Activated naive CD8-positive, alpha-beta T cell treated with anti-CD3 and anti-CD28 coated beads, Interleukin-2, amount 50 U/mL, for 16 hours (primary cell): ENCODE measurements around the gene LRP5.
A peak's percentile ranks its signal among the peaks of the same experiment; 100 is the strongest.

ENCODE experiments used
- DNase-seq: peaks from one replicate; pipeline ENCODE4 v3.0.0-alpha.2; 2020; ENCODE audit warnings: low read depth, low spot score

The LRP5 gene

DNA sequence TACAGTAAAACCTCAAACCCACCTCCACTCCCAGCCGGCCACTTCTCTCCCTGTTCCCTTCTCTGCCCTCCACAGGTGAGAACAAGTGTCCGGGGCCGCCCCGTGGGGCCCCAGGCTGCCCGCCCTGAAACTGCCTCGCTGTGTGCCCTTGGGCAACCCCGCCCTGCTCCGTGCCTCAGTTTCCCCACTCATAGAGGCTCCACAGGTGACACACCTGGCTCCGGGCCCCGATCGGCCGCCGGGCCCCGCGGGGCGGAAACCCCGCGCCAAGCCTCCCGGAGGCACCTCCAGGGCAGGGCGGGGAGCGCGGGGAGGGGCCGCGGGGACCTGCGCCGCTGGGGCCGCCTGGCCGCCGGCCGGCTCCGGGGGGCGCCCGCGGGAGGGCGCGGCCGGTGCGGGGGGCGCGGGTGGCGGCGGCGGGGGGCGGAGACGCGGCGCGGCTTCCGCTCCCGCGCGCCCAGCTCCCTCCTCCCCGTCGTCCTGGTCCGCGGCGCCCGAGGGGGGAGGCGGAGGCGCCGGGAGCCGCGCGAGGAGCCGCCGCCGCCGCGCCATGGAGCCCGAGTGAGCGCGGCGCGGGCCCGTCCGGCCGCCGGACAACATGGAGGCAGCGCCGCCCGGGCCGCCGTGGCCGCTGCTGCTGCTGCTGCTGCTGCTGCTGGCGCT is at the start of gene LRP5:
Gene LRP5 (plus strand): TSS at position 475 of the 663 bp plus-strand sequence. CDS start 124 bp downstream, at position 599.
- DNase-seq, result no peak

DNA sequence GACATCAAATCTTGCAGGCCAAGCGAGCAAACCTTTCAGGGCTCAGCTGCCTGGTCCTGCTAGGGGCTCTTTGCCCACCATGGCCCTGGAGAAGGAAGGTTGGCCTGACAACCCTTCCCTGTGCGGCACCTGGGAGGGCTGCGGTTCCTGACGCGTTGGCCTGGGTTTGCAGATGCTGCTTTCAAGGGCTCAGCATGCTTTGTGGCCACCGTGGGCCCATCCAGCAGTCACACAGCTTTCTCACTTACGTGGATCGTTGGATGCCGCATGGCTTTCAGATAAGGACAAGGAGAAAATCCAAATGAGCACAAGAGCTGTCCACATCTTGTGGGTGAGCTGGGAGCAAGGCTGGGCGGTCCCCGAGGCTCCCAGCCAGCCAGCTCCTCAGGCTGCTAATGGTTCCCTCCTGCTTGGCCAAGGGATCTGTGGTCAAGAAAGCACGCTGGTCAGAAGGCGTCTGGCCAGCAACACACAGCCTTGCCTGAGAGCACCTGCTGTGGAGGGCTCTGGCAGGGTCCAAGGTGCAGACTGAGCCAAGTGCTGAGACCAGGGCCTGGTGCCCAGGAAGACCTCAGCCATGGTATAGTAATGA is 48.9 kb upstream of the LRP5 start:
- DNase-seq, result no peak

DNA sequence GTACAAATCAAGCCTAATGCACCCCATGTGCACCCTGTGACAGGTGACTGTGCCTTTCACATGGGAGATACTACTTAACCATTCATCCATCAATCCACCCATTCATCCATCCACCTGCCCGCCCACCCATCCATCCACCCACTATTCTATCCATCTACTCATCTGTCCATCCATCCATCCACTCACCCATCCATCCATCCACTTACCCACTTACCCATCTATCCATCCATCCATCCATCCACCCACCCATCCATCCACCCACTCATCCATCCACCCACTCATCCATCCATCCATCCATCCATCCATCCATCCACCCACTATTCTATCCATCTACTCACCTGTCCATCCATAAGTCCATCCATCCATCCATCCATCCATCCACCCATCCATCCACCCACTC is 48.1 kb upstream of the LRP5 start:
- no peak for DNase-seq

DNA sequence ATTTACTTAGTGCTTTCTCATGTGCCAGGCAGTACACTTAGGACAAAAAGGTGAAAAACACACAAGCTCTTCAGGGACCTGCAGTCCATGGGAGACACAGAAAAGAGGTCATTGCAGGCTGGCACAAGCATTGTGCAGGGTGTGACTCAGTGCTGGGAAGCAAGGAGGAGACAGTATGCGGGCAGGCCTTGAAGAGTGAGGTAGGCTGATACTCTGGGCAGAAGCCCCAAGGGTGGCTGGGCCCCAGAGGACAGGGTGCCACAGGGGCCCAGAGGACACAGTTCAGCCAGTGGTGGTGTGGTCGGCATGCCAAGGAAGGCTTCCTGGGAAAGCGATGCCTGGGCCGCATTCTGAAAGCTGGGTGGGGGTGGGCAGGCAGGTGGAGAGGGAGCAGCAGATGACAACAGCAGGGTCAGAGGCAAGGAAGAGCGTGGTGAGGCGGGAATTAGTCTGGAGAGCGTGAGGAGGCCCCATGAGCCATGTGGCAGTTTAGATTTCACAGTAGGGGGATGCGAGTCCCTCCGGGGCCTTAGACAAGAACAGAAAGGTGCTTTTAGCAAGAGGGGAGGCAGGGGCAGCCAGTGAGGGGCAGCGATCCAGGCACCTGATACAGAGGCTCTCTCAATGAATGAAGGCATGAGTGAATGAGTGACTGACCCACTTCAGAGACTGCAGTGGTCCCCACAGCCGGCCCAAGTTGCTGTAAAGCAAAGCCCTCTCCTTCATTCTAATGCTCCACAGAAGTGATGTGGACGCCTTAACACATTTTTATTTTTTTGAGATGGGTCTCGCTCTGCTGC is 47.5 kb upstream of the LRP5 start:
- DNase-seq, result no peak

- no peak for DNase-seq
These were observed 46.1 kb upstream of the LRP5 start for GRCh38 chr11:68266121-68266891.

GRCh38 chr11:68266936-68267880 is 45.2 kb upstream of the LRP5 start:
- no peak for DNase-seq

GRCh38 chr11:68267881-68268240 is 44.5 kb upstream of the LRP5 start:
- no peak for DNase-seq

DNA sequence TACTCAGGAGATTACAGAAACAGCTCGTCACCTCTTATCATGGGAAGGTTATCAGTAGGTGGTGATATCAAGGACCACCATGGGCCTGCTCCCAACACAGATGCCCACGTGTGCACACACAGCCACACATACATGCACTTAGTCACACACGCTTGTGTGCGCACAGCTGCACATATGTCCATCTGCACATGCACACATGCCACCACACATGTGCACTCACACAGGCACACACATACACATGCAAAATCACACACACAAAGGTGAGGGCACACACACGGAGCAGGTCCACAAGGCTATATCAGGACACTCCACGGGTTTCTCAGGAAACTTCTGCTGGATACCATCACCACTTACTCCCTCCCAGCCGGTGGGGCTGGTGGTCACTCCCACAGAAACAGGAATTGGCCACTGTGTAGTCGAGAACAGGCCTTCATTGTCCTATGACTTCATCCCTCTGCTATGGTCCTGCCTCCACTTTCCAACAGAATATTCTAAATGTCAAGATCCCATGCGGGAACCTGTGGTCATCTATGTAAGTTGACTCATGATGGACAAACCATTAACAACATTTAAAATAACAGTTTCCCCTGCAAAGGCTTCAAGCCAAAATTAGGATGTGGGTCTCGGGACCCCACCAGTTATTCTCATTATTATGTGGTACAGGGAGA is 42.8 kb upstream of the LRP5 start:
- no peak for DNase-seq

DNA sequence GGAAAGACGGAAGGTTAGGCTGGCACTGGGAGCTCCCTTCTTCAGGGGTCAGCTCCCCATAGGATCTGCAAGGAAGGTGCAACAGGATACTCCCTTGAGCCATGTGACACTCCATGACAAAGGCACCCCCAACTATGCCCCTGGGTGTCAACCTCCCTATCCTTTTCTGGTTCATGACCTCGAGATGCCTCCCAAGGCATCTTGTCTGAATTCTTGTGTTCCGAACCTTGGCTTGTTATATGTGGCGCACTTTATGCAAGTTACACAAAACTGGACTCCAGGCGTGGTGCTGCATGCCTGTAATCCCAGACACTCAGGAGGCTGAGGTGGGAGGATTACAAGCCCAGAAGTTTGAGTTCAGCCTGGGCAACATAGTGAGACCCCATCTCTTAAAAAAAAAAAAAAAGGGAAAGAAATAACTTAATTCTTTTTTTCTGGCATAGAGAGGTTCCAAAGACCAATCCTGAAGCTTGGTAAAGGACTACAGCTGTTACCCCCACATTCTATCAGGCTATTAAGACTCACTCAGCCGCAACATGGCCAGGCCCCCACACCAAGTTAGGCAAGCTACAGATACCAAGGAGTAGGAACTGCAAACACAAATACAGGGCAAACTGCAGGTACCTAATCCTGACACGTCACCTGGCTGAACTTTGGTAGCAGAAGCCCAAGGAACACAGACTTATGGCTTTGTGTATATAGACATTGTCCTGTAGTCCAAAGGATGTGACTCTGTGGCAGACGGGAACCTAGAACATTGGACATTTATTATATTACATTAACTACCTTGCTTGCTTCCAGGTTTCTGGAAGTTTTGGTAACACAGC is 42.0 kb upstream of the LRP5 start:
- DNase-seq, result no peak

DNA sequence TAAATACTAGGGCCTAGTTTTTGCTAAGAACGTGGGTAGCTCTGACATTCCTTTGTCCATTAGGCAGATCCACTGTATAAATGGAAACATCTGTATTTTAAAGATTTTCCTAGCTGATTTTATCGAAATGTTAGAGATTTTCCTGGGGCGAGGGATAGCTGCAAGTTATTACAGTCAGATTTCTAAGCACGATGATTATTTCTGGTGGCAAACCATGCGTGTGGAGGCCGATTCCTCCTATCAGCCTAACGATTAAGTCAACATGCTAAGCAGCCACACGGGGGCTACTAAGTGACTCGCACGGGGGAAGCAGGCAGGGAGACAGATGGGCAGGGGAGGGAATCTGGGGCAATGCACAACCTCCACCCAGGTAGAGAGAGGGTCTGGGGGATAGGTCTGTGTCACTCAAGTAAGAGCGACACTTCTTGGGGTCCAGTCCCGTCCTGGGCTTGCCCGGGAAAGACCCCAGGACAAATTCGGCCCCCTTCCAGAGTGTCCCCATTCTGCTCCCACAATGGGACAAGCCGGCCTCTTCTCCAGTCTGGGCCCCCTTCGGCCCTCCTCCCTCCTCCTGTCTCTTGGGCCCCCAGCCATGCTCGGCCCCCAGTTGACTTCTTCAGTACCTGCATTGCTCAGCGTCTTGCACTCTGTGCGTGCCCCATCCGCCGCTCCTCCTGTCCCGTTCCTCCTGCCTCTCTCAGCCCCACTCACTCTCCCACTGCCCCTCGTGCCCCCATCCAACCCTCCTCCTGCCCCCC is 41.2 kb upstream of the LRP5 start:
- DNase-seq, result no peak

DNA sequence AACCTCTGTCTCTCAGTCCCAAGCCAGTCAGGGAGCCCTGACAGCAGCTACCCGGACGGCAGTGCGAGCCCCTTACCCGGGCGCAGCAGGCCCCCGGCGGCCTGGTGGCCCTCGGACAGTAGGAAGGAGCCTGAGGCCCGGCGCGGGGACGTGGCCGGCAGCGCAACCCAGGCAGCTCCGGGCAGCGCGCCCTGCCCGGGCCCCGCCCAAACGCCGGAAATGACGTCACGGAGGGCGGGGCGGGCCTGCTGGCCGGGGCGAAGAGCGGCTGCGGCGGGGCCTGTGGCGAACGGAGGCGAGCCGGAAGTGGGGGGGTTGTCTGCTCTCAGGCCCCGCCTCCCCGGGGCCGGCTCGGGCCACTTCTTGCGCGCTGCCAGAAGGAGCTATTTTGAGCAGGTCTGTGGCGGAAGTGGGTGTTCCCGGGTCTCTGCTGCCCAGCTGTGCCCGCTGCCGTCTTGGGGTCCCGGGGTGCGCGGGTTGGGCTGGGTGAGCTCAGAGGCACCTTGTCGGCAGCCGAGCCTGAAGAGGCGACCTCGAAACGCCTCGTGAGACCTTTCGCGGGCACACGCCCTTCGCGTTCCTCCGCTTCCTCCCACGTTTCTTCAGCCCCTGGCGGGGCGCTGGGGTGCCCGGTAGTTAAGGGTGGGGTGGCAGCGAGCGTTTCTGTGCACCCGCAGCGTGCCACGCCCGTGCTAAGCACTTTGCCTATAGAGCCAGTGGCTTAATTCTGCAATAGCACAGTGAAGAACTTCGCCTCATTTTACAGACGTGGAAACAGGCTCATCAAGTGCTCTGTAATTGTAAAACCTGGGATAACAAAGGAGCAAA is 40.4 kb upstream of the LRP5 start, which contains the start of gene C11orf24:
Gene C11orf24 (minus strand): TSS at position 193 of the 828 bp plus-strand sequence. CDS start 8,206 bp downstream, outside the sequence.
- DNase-seq, result peak; percentile 81

DNA sequence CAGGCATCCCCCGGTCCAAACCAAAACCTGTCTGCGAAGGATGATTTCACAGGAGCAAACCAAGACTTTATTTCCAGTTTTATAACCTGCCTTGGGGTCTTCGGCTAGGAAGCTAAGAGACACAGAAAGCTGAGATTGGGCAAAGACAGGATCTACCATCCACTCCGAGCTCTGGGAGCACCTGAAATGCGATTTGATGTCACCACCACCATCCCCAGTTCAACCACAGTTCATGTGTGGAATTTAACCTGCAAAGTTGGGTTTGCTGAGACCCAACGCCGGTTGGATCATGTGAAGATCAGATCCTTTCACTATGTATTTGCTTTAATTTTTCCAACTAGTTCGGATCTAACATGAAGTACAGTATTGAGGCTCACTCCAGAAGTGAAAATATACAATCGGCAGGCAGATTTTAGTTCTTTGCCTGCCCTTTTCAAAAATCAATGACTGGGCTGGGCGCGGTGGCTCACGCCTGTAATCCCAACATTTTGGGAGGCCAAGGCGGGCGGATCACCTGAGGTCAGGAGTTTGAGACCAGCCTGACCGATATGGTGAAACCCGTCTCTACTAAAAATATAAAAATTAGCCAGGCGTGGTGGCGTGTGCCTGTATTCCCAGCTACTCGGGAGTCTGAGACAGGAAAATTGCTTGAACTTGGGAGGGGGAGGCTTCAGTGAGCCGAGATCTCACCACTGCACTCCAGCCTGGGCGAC is 39.2 kb upstream of the LRP5 start:
- DNase-seq, result no peak

DNA sequence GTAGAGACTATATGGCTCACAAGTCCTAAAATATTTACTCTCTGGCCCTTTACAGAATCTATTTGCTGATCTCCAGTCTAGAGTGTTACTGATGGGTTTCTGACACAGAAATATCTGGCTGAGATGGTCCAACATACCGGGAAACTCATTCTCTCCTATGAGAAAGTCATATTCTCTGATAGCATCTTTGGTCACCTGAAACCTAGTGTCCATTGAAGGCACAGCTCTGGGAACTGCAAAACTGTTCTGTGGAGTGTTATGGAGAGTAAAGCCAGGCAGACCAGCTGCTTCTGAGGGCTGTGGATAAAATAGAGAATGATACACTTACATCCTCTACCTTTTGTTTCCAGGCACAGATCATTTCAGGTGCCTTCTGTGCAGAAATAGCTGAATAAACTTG is 38.1 kb upstream of the LRP5 start:
- DNase-seq, result no peak

DNA sequence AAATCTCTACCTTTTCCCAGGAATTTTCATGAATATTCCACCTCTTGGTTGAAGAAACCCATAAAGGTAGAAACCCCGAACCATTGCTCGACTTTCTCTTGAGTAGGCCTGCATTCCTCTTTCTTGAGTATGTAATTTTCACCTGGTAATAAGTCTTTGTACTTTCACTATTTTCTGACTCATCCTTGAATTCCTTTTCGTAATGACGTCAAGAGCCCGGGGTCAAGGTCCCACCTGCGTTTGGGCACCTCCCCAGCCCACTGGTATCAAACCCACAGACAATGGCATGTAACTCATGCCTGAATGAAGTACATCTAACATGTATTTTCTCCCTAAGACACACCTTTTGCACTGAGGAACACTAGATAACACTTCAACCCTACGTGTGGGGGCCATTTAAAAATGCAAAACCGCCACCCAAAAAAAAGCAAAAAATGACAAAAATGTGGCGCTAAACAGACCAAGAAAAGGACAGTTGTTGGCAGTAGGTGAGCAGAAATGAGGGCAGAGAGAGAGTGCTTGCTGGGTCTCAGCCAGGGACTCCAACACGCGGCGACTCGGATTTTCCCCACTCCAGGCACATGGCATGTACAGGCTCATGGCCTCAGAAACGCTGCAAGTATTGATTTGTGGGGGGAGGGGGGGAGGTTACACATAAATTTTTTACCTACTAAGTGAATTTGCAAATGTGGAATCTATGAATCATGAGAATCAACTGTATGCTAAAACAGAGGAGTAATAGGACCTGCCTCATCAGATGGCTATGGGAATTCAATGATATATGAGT is 36.5 kb upstream of the LRP5 start:
- DNase-seq, result no peak

- no peak for DNase-seq
These were observed 35.5 kb upstream of the LRP5 start for GRCh38 chr11:68276861-68277260.

DNA sequence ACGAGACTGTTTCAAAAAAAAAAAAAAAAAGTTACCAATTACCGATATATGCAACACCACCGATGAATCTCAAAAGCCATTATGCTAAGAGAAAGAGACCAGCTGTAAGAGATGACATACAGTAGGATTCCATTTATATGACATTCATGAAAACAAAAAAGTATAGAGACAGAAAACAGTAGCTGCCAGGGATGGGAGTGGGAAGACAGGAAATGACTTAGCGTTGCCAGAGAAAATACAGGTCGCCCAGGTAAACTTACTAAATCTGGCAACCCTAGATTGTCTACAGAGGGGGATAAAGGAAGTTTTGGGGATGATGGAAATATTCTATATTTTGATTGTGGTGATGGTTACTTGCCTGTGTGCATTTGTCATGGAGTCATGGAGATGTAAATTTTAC is 32.7 kb upstream of the LRP5 start:
- no peak for DNase-seq
